ENCODE results near the gene CLRN3. TPM values are rescaled to one million over a fixed set of nuclear protein-coding genes. Genes with fewer than 3 reads are reported as not detected.

CLRN3 gene
- total and polyA plus RNA-seq, 2 experiments from 2014 or later = 21.5 to 52.8 TPM

- Histone ChIP-seq H3K9me2 (replicated peaks; ENCODE audit: insufficient read depth) (no peaks in the 10 kb centered on the region), H3K27ac (peak overlapping the region; percentile 26), H3K4me3 (no peak overlapping the region), H4K20me1 (ENCODE audit: insufficient read depth, poor library complexity, severe bottlenecking) (no peaks in the 10 kb centered on the region), H3K36me3 (replicated peaks; ENCODE audit: insufficient read depth, low read depth) (no peaks in the 10 kb centered on the region), H3K4me2 (peak overlapping the region; percentile 41), H3K4me1 (ENCODE audit: insufficient read depth) (no peaks in the 10 kb centered on the region), H3K9me3 (ENCODE audit: low read depth) (no peaks in the 10 kb centered on the region), H2AFZ (no peak overlapping the region), H3K27me3 (no peaks in the 10 kb centered on the region), H3K79me2 (no peaks in the 10 kb centered on the region)
- TF ChIP-seq EZH2phosphoT487 (IDR thresholded peaks at IDR 0.05; ENCODE audit: low read depth, severe bottlenecking, unreplicated experiment) (no peak), EZH2 (IDR thresholded peaks at IDR 0.05; ENCODE audit: borderline replicate concordance) (no peak), CTCF (IDR thresholded peaks at IDR 0.05; ENCODE audit: poor library complexity) (no peak)
- 21% methylated on average over 10 of the region's 10 CpGs for WGBS (ENCODE audit: low lambda C conversion rate, missing lambda C conversion rate)
- peak; percentile 45 for DNase-seq (ENCODE audit: low spot score)
Measured at GRCh38 chr10:127928021-127928806, 35.5 kb upstream of the CLRN3 start.

GRCh38 chr10:127926455-127926854 lies 33.7 kb upstream of the CLRN3 start:
- no peak overlapping the region for H2AFZ ChIP-seq
- H3K79me2 ChIP-seq = no peaks in the 10 kb centered on the region
- no peaks in the 10 kb centered on the region for H3K27me3 ChIP-seq
- no peaks in the 10 kb centered on the region for H4K20me1 ChIP-seq (ENCODE audit: insufficient read depth, poor library complexity, severe bottlenecking)
- no peak overlapping the region for H3K4me3 ChIP-seq
- WGBS (ENCODE audit: low lambda C conversion rate, missing lambda C conversion rate) = 88% methylated on average over 8 of the region's 8 CpGs
- no peak overlapping the region for H3K4me2 ChIP-seq
- peaks cover 9% of the 10 kb centered on the region for H3K4me1 ChIP-seq (ENCODE audit: insufficient read depth)
- no peaks in the 10 kb centered on the region for H3K36me3 ChIP-seq (replicated peaks; ENCODE audit: insufficient read depth, low read depth)
- H3K27ac ChIP-seq = no peak overlapping the region
- no peak for DNase-seq (ENCODE audit: low spot score)
- no peaks in the 10 kb centered on the region for H3K9me2 ChIP-seq (replicated peaks; ENCODE audit: insufficient read depth)
- TF ChIP-seq EZH2 (IDR thresholded peaks at IDR 0.05; ENCODE audit: borderline replicate concordance) (no peak), CTCF (IDR thresholded peaks at IDR 0.05; ENCODE audit: poor library complexity) (no peak), EZH2phosphoT487 (IDR thresholded peaks at IDR 0.05; ENCODE audit: low read depth, severe bottlenecking, unreplicated experiment) (no peak)
- H3K9me3 ChIP-seq (ENCODE audit: low read depth) = no peaks in the 10 kb centered on the region

GRCh38 chr10:127925471-127926207 lies 32.9 kb upstream of the CLRN3 start:
- H3K9me2 ChIP-seq (replicated peaks; ENCODE audit: insufficient read depth) = no peaks in the 10 kb centered on the region
- no peak overlapping the region for H2AFZ ChIP-seq
- H3K79me2 ChIP-seq = no peaks in the 10 kb centered on the region
- H4K20me1 ChIP-seq (ENCODE audit: insufficient read depth, poor library complexity, severe bottlenecking) = no peaks in the 10 kb centered on the region
- no peak for TF ChIP-seq EZH2 (IDR thresholded peaks at IDR 0.05; ENCODE audit: borderline replicate concordance)
- no peak for TF ChIP-seq EZH2phosphoT487 (IDR thresholded peaks at IDR 0.05; ENCODE audit: low read depth, severe bottlenecking, unreplicated experiment)
- TF ChIP-seq CTCF (IDR thresholded peaks at IDR 0.05; ENCODE audit: poor library complexity) = no peak
- no peak overlapping the region for H3K27ac ChIP-seq
- no peak overlapping the region for H3K4me3 ChIP-seq
- H3K36me3 ChIP-seq (replicated peaks; ENCODE audit: insufficient read depth, low read depth) = no peaks in the 10 kb centered on the region
- peaks cover 9% of the 10 kb centered on the region for H3K4me1 ChIP-seq (ENCODE audit: insufficient read depth)
- no peaks in the 10 kb centered on the region for H3K9me3 ChIP-seq (ENCODE audit: low read depth)
- 77% methylated on average over 6 of the region's 6 CpGs for WGBS (ENCODE audit: low lambda C conversion rate, missing lambda C conversion rate)
- no peak for DNase-seq (ENCODE audit: low spot score)
- H3K4me2 ChIP-seq = no peak overlapping the region
- no peaks in the 10 kb centered on the region for H3K27me3 ChIP-seq
